CD8-positive, alpha-beta memory T cell (primary cell): ENCODE data around the gene CFAP74. TPM values are rescaled to one million over a fixed set of nuclear protein-coding genes. Genes with fewer than 3 reads are reported as not detected.

Source experiments
- CTCF ChIA-PET: fragments of 350-600 bp; sonication (Branson Sonifier 250); formaldehyde crosslinking; loops from one replicate; lab custom pipeline; 2021; ENCODE audit warnings: antibody characterized with exemption; lab: Charles Lee
- POLR2A ChIA-PET: fragments of 350-600 bp; sonication (Branson Sonifier 250); formaldehyde crosslinking; loops from one replicate; lab custom pipeline; 2021; ENCODE audit warnings: antibody characterized with exemption; lab: Charles Lee
- DNase-seq, 5 donors: peaks; one replicate each; pipeline versions ENCODE4 v3.0.0 to v3.0.0-alpha.2; 2020 to 2022; ENCODE audit warnings: mixed read lengths in 1 of 5
- H3K27ac ChIP-seq: one replicate; pipeline ENCODE4 v1.7.0; 2013; ENCODE audit warnings: low read depth, mild to moderate bottlenecking, low read length, moderate library complexity
- H3K27me3 ChIP-seq: 2 replicates; pipeline ENCODE4 v1.7.0; 2013; ENCODE audit warnings: low read length, mild to moderate bottlenecking; ENCODE audit not compliant: insufficient read depth, poor library complexity, severe bottlenecking
- H3K36me3 ChIP-seq: 2 replicates; pipeline ENCODE4 v1.7.0; 2013; ENCODE audit warnings: mild to moderate bottlenecking, low read length, moderate library complexity; ENCODE audit not compliant: insufficient read depth
- H3K4me1 ChIP-seq: 2 replicates; pipeline ENCODE4 v1.7.0; 2013; ENCODE audit warnings: mild to moderate bottlenecking, low read length, moderate library complexity; ENCODE audit not compliant: insufficient read depth
- H3K4me3 ChIP-seq: 2 replicates; pipeline ENCODE4 v1.7.0; 2013; ENCODE audit warnings: mild to moderate bottlenecking, low read length
- H3K9me3 ChIP-seq: 2 replicates; pipeline ENCODE4 v1.7.0; 2013; ENCODE audit warnings: mild to moderate bottlenecking, low read length
- H3K27ac Mint-ChIP-seq, 8 donors: one replicate each; pipeline ENCODE4 v1.8.0; 2020 to 2021; ENCODE audit warnings: mixed read lengths in 8 of 8, mild to moderate bottlenecking in 6 of 8, inconsistent platforms in 3 of 8, moderate library complexity in 3 of 8
- H3K27me3 Mint-ChIP-seq, 2 donors: one replicate each; pipeline ENCODE4 v1.8.0; 2020 to 2021; ENCODE audit warnings: mixed read lengths in 2 of 2, mild to moderate bottlenecking in 1 of 2, moderate library complexity in 1 of 2
- H3K36me3 Mint-ChIP-seq, 3 donors: one replicate each; pipeline ENCODE4 v1.8.0; 2020 to 2021; ENCODE audit warnings: mixed read lengths in 3 of 3, inconsistent platforms in 1 of 3, mild to moderate bottlenecking in 1 of 3
- H3K4me1 Mint-ChIP-seq, 3 donors: one replicate each; pipeline ENCODE4 v1.8.0; 2020 to 2021; ENCODE audit warnings: mixed read lengths in 3 of 3, inconsistent platforms in 1 of 3, mild to moderate bottlenecking in 1 of 3
- H3K4me3 Mint-ChIP-seq, 7 donors: one replicate each; pipeline ENCODE4 v1.8.0; 2020 to 2021; ENCODE audit warnings: mixed read lengths in 7 of 7, mild to moderate bottlenecking in 6 of 7, moderate library complexity in 4 of 7, inconsistent platforms in 2 of 7
- H3K9me3 Mint-ChIP-seq, 5 donors: one replicate each; pipeline ENCODE4 v1.8.0; 2020 to 2022; ENCODE audit warnings: mixed read lengths in 5 of 5, mild to moderate bottlenecking in 3 of 5, moderate library complexity in 2 of 5, inconsistent platforms in 1 of 5
- polyA plus RNA-seq: library from polyadenylated mRNA; unstranded; fragments of 300-500 nt; fragmentation: Illumina TruSeq; gene quantifications from one replicate; pipeline ENCODE4 v1.2.3, GENCODE V29; 2021
- total RNA-seq, 2 experiments: library from RNA; stranded (reverse); gene quantifications; one replicate each; pipeline ENCODE4 v1.2.3, GENCODE V29; 2021

Gene CFAP74
- total and polyA plus RNA-seq, 3 experiments from 2014 or later = not detected

DNA sequence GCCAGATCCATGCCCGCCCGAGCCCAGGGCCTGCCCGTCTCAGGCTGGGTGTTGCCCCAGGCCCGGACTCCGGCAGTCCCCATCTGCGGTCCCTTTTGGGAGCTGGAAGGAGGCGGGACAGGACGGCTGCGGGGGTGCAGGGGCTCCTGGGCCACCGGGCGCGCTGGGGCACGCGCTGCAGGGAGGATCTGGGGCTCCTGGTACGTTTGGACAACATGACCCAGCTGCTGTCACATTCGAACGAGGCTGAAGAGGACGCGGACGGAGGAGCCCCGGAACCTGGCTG lies 95.1 kb downstream of the CFAP74 start:
- Mint-ChIP-seq H3K36me3 (no peaks in the 10 kb centered on the region), H3K9me3 (no peaks in the 10 kb centered on the region), H3K4me1 (peaks cover 14 to 20% (median 14%) of the 10 kb centered on the region in 3 donors), H3K27ac (peak overlapping the region in 1 of 8 donors; percentile 32), H3K4me3 (peak overlapping the region in 5 of 7 donors; percentile 52 to 88 (median 64)), H3K27me3 (peaks cover 0 to 4% of the 10 kb centered on the region in 2 donors)
- peak overlapping the region; percentile 74 for H3K27ac ChIP-seq
- H3K4me3 ChIP-seq = peak overlapping the region; percentile 50
- H3K9me3 ChIP-seq = no peaks in the 10 kb centered on the region
- ChIA-PET CTCF (interaction anchor here (0.7 to 3.4 kb wide), 17 partner anchors 10 to 294 kb away, joined by 3 to 18 read pairs (median 3); partner anchors contain the start of genes CDK11A and TMEM52), POLR2A (interaction anchor here (0.6 to 2.4 kb wide), 11 partner anchors 10 to 295 kb away, joined by 3 to 15 read pairs (median 4); partner anchors contain the start of genes CDK11A and MIB2)
- DNase-seq = no peak
- no peaks in the 10 kb centered on the region for H3K27me3 ChIP-seq
- H3K4me1 ChIP-seq = peaks cover 11% of the 10 kb centered on the region
- H3K36me3 ChIP-seq = no peaks in the 10 kb centered on the region

DNA sequence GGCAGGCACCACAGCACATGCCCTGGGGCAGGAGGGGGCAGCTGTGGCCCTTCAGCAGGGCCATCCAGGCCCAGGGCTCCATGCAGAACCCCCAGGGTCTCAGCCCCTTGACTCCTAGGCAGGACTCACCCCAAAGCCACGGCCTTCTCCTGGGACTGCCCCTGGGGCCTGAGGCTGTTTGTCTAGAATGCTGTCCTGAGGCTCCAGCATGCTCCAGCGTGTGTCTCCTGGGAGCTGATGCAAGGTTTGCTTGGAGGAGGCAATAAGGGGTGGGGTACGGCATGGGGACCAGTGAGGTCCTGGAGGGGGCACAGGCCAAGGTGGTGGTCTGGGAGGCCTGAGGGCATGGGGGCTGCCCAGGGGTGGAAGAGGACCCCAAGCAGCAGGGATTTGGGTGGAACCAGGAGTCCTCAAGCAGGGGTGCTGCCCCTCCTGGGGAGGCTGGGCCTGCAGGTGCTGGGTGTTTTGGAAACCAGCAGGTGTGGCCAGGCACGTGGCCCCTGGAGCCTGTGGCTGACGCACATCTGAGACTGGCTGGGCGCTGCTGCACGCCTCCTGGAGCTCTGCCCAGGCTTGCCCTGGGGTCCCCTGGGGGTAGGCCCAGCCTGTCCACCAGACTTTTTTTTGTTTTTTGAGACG lies 96.4 kb downstream of the CFAP74 start:
- CTCF ChIA-PET = interaction anchor here (1.4 to 3.4 kb wide), 5 partner anchors 12 to 130 kb away, joined by 4 to 20 read pairs (median 9); no protein-coding TSS in a partner anchor
- H3K9me3 ChIP-seq = no peaks in the 10 kb centered on the region
- Mint-ChIP-seq H3K36me3 (no peaks in the 10 kb centered on the region), H3K9me3 (no peaks in the 10 kb centered on the region), H3K27ac (no peak overlapping the region), H3K4me1 (peaks cover 14 to 20% (median 14%) of the 10 kb centered on the region in 3 donors), H3K4me3 (no peak overlapping the region), H3K27me3 (peaks cover 4 to 5% of the 10 kb centered on the region in 2 donors)
- no peak overlapping the region for H3K4me3 ChIP-seq
- POLR2A ChIA-PET = interaction anchor here (2.2 kb wide), 1 partner anchor 9 kb away, joined by 4 read pairs; no protein-coding TSS in a partner anchor
- DNase-seq = peak in 1 of 5 donors; percentile 46
- peaks cover 11% of the 10 kb centered on the region for H3K4me1 ChIP-seq
- no peak overlapping the region for H3K27ac ChIP-seq
- no peaks in the 10 kb centered on the region for H3K27me3 ChIP-seq
- H3K36me3 ChIP-seq = no peaks in the 10 kb centered on the region

DNA sequence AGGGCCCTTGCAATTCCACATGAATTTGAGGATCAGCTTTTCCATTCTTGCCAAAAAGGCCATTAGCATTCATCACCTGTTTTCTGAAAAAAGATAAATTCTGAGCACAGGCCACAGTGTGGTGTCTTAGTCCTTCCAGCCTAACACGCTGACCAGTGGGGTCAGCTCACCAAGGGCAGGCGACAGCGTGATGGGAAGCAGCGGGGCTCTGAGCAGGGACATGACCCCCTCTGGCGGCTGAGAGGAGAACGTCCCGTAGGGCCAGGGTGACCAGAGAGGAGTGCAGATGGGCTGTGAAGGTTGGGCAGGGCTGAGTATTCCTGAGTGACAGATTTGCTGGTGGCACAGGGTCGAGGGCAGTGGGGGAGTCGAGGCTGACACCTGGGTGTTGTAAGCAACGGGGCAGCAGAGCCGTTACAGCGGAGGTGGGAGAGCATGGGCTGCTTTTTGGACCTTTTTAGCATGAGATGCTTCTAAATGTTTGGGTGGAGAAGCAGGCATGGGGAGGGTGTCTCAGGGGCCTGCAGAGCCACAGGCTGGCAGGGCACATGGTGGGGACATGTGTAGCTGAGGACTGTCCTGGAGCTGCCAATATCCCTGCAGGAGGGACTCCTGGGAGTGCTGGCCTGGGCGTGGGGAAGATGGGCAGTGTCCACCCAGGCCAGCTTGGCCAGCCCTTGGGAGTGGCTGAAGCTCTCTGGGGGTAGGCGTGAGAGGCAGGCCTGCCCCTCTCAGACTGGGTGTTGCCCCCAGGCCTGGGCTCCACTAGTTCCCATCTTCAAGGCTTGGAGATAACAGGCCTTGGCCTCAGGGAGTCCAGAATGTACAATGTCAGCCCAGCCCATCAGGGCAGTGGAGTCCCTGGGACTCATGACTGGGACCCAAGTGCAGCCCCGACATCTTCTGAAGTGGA lies 97.1 kb downstream of the CFAP74 start:
- Mint-ChIP-seq H3K4me3 (peak overlapping the region; percentile 12 to 90 (median 61)), H3K36me3 (no peaks in the 10 kb centered on the region), H3K27ac (peak overlapping the region in 7 of 8 donors; percentile 27 to 84 (median 68)), H3K27me3 (peaks cover 4 to 5% of the 10 kb centered on the region in 2 donors), H3K4me1 (peaks cover 14 to 20% (median 14%) of the 10 kb centered on the region in 3 donors), H3K9me3 (no peaks in the 10 kb centered on the region)
- ChIA-PET CTCF (interaction anchor here (0.7 to 3.4 kb wide), 17 partner anchors 9 to 129 kb away, joined by 3 to 20 read pairs (median 5); no protein-coding TSS in a partner anchor), POLR2A (interaction anchor here (2.1 kb wide), 1 partner anchor 14 kb away, joined by 7 read pairs; no protein-coding TSS in a partner anchor)
- peak; percentile 42 to 72 (median 55) for DNase-seq
- H3K9me3 ChIP-seq = no peaks in the 10 kb centered on the region
- H3K27me3 ChIP-seq = no peaks in the 10 kb centered on the region
- no peak overlapping the region for H3K4me3 ChIP-seq
- H3K27ac ChIP-seq = no peak overlapping the region
- peaks cover 11% of the 10 kb centered on the region for H3K4me1 ChIP-seq
- no peaks in the 10 kb centered on the region for H3K36me3 ChIP-seq

DNA sequence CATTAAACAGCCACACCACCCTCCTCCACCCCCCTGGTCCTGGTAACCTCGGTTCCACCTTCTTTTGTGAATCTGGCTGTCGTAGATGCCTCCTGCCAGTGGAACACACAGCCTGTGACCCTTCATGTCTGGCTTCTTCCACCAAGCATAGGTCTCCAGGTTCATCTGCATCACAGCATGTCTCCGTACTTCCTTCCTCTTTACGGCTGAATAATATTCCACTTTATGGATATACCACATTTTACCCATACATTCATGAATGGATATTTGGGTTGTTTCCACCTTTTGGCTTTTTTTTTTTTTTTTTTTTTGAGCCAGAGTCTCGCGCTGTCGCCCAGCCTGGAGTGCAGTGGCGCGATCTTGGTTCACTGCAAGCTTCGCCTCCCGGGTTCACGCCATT lies 100.4 kb downstream of the CFAP74 start:
- POLR2A ChIA-PET = no interaction called here
- Histone ChIP-seq H3K36me3 (no peaks in the 10 kb centered on the region), H3K4me3 (no peak overlapping the region), H3K4me1 (peaks cover 10% of the 10 kb centered on the region), H3K27me3 (no peaks in the 10 kb centered on the region), H3K9me3 (no peaks in the 10 kb centered on the region), H3K27ac (no peak overlapping the region)
- peaks cover 5 to 9% (median 6%) of the 10 kb centered on the region in 3 donors for H3K4me1 Mint-ChIP-seq
- no peak for DNase-seq
- CTCF ChIA-PET = no interaction called here
- peaks cover 0 to 1% (median 0%) of the 10 kb centered on the region in 5 donors for H3K9me3 Mint-ChIP-seq
- H3K27ac Mint-ChIP-seq = no peak overlapping the region
- no peak overlapping the region for H3K4me3 Mint-ChIP-seq
- H3K36me3 Mint-ChIP-seq = no peaks in the 10 kb centered on the region
- H3K27me3 Mint-ChIP-seq = peaks cover 4 to 5% of the 10 kb centered on the region in 2 donors

DNA sequence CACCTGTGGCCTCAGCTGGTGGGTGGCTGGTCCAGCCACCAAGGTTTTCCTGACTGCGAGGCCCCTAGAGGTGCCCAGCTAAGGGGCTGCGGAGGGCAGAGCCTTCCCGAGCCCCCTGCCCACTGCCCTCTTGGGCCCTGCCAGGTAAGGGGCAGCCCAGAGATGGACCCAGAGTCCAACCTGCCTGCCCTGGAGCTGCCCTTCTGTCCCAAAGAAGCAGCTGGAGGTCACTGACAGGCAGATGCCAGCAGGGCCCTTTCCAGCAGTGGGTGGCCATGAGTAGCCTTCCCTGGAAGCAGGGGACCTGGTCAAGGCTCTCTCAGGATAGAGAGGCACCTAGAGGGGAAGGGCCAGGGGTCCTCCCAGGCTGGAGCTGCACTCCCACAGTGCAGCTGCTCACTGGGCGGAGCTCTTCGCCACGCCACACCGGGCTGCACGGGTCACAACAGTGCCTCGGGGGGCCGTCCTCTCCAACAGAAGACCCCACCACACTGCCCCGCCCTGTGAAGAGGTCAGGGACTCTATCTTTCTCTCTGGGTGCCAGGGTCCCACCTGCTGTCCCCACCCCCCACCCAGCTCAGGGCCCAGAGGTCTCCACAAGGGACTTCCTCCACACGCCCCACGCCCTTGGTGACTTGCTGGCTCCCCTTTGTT lies 101.8 kb downstream of the CFAP74 start:
- POLR2A ChIA-PET = interaction anchor here (0.7 kb wide), 1 partner anchor 285 kb away, joined by 4 read pairs; no protein-coding TSS in a partner anchor
- Mint-ChIP-seq H3K36me3 (no peaks in the 10 kb centered on the region), H3K27me3 (peaks cover 4 to 5% of the 10 kb centered on the region in 2 donors), H3K4me1 (peaks cover 4 to 6% (median 6%) of the 10 kb centered on the region in 3 donors), H3K9me3 (peaks cover 0 to 1% (median 0%) of the 10 kb centered on the region in 5 donors), H3K27ac (no peak overlapping the region), H3K4me3 (no peak overlapping the region)
- CTCF ChIA-PET = interaction anchor here (1.6 kb wide), 1 partner anchor 10 kb away, joined by 6 read pairs; no protein-coding TSS in a partner anchor
- no peaks in the 10 kb centered on the region for H3K36me3 ChIP-seq
- no peaks in the 10 kb centered on the region for H3K27me3 ChIP-seq
- H3K9me3 ChIP-seq = no peaks in the 10 kb centered on the region
- H3K4me3 ChIP-seq = no peak overlapping the region
- peak in 1 of 5 donors; percentile 35 for DNase-seq
- H3K27ac ChIP-seq = no peak overlapping the region
- peaks cover 7% of the 10 kb centered on the region for H3K4me1 ChIP-seq

DNA sequence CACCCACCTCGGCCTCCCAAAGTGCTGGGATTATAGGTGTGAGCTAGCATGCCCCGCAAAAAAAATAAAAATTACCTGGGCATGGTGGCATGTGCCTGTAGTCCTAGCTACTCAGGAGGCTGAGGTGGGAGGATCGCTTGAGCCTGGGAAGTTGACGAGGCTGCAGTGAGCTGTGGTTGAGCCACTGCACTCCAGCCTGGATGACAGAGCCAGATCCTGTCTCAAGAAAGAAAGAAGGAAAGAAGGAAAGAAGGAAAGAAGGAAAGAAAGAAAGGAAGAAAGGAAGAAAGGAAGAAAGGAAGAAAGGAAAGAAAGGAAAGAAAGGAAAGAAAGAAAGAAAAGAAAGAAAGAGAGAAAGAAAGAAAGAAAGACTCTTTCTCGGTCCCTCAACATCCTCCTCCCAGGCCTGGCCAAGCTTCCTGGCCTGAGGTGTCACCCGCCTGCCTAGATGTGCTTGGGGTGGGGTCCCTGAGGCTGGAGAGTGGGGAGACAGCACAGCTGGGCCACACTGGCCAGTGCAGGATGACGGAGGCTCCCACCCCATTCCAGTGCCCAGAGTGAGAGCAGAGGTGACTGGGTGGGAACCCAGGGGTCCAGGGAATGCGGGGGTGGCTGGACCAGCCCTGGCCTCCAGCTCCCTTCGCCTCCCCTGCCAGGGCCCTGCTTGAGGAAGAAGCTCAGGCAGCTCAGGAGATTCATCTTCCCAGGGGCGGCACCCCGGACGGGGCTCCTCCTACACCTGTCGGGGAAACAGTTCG lies 102.5 kb downstream of the CFAP74 start:
- Mint-ChIP-seq H3K27me3 (peaks cover 5 to 6% of the 10 kb centered on the region in 2 donors), H3K9me3 (peaks cover 0 to 1% (median 0%) of the 10 kb centered on the region in 5 donors), H3K4me1 (peaks cover under 1 to 2% (median 1%) of the 10 kb centered on the region in 3 donors), H3K36me3 (no peaks in the 10 kb centered on the region), H3K4me3 (no peak overlapping the region), H3K27ac (no peak overlapping the region)
- Histone ChIP-seq H3K4me1 (peaks cover 7% of the 10 kb centered on the region), H3K4me3 (no peak overlapping the region), H3K9me3 (no peaks in the 10 kb centered on the region), H3K27ac (no peak overlapping the region), H3K27me3 (no peaks in the 10 kb centered on the region), H3K36me3 (no peaks in the 10 kb centered on the region)
- ChIA-PET POLR2A (no interaction called here), CTCF (interaction anchor here (1.6 to 1.7 kb wide), 2 partner anchors 9 to 143 kb away, joined by 4 to 6 read pairs; no protein-coding TSS in a partner anchor)
- DNase-seq = peak in 1 of 5 donors; percentile 11

DNA sequence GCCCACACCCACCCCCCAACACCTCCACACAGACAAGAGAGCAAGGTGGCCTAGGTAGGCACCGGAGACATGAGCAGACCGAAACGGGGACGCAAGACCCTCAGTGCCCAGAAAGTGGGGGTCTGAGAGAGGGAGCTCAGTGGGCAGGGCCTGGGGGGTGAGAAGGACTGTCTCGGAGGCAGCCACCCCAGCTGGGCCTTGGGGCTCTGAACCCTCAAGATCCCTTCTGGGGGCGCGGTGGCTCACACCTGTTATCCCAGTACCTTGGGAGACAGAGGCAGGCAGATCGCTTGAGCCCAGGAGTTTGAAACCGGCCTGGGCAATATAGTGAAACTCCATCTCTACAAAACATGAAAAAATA lies 103.6 kb downstream of the CFAP74 start:
- ChIA-PET POLR2A (no interaction called here), CTCF (interaction anchor here (1.7 to 3.1 kb wide), 2 partner anchors 9 to 145 kb away, joined by 4 to 18 read pairs; no protein-coding TSS in a partner anchor)
- Mint-ChIP-seq H3K36me3 (no peaks in the 10 kb centered on the region), H3K27me3 (peaks cover 5 to 13% of the 10 kb centered on the region in 2 donors), H3K9me3 (peaks cover 0 to 1% (median 0%) of the 10 kb centered on the region in 5 donors), H3K4me3 (no peak overlapping the region), H3K4me1 (peaks cover 2 to 8% (median 3%) of the 10 kb centered on the region in 3 donors), H3K27ac (no peak overlapping the region)
- H3K27ac ChIP-seq = no peak overlapping the region
- H3K27me3 ChIP-seq = no peaks in the 10 kb centered on the region
- no peak for DNase-seq
- H3K9me3 ChIP-seq = no peaks in the 10 kb centered on the region
- peaks cover 14% of the 10 kb centered on the region for H3K4me1 ChIP-seq
- H3K4me3 ChIP-seq = no peak overlapping the region
- no peaks in the 10 kb centered on the region for H3K36me3 ChIP-seq
